NCI-H2171 treated with DMSO at 0.1 percent for 48 hours (cell line): Measurements from ENCODE around the gene CREB5.
A peak's percentile ranks its signal among the peaks of the same experiment; 100 is the strongest.
"Not testable (repeated sequence)": the region's sequence is repeated elsewhere in the genome, so short reads cannot be mapped to it uniquely, and the experiment has no call there.

ENCODE experiments used
- DNase-seq: peaks from one replicate; lab custom pipeline; 2025; lab: John Stamatoyannopoulos, UW

The CREB5 gene

GRCh38 chr7:28550580-28551186 is 138.4 kb downstream of the CREB5 start:
- DNase-seq, result peak; percentile 28

GRCh38 chr7:28551331-28551730 is 139.0 kb downstream of the CREB5 start:
- no peak for DNase-seq

GRCh38 chr7:28551766-28552165 is 139.4 kb downstream of the CREB5 start:
- not testable (repeated sequence) for DNase-seq

DNA sequence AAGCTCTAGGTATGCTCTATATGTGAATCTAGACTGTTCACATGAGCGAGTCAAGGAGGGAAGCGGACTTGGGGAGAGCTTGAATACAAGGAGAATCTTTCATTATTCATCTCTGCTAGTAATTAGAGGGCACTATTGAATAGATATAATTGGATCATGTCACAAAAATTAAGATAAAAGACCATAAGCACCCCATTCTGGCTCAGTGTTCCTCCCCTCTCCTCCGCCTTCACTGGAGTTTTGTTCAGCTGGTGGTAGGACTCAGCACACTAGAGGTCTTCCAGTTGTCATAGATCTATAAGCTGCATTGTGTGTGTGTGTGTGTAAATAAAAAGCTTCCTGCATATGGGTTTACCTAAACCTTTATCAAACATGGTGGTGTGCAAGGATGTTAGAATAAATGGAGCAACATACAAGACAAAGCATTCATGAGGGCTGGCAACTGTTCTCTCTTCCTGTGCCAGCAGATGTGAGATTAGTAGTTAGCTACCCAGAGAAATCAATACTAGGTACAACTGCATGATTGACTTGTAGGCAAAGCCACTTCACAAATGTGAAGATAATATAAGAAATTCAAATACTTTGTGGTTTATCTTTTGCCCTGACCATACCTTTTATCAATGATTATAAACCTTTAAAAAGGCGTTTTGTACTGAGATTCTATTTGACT is 142.6 kb downstream of the CREB5 start:
- DNase-seq, result no peak

GRCh38 chr7:28556025-28556424 is 143.7 kb downstream of the CREB5 start:
- no peak for DNase-seq

DNA sequence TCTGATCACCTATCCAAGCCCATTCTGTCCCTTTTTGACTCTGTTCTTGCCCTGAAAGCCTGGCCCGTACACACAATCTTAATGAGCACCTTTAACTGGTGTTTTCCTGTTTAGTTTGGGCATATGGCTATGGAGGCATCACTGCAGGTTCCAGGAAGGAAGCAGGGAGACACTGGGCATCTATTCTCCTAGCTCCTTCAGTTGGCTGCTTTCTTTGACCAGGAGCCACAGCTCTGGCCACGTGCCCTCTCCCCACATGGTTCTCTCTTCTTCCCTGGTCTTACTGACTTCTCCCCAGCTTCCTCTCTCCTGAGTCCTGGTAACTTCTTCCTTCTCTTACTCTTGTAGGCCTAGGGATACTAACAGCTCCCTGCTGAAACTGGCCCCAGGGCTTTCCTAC is 144.4 kb downstream of the CREB5 start:
- DNase-seq, result no peak

- DNase-seq, result no peak
Observed at GRCh38 chr7:28558236-28558635, 145.9 kb downstream of the CREB5 start.

- DNase-seq, result no peak
Observed at GRCh38 chr7:28560767-28561166, 148.4 kb downstream of the CREB5 start.

DNA sequence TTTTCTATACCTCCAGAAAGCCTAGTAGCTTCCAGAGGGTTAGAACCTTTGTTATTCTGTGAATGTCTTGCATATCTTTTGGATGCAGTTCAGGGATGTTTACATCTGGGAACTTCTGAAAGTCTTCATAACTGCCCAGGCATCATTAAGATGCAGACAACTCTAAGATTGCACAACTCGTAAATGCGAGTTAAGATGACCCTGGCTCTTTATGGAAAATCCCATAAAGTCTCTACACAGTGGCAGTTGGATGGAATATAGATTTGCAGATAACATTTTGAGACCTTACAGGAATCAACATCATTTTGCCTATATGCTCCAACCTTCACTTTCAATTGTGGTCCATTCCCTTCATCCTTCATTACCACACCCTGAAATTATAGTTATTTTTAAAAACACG is 151.7 kb downstream of the CREB5 start:
- DNase-seq, result no peak

- no peak for DNase-seq
Observed at GRCh38 chr7:28564755-28565374, 152.5 kb downstream of the CREB5 start.

DNA sequence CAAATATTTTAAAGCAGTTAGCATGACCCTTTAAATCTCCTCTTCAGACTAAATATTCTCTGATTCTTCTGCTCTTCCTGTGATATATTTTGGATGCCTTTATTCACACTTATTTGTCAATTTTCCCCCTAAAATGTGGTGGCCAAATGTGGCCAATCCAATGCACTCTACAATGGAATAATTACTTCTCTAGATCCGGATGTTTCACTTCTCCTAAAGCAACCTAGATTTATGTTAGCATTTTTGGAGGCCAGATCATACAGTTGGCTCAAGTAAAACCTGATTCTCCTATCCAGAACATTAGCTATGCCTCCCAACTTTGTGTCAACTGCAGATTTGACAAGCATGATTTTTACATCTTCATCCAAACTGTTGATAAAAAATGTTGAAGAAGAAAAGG is 153.7 kb downstream of the CREB5 start:
- DNase-seq, result no peak

- DNase-seq, result no peak
Observed at GRCh38 chr7:28570113-28570969, 158.0 kb downstream of the CREB5 start.

GRCh38 chr7:28570970-28571288 is 158.6 kb downstream of the CREB5 start:
- no peak for DNase-seq

DNA sequence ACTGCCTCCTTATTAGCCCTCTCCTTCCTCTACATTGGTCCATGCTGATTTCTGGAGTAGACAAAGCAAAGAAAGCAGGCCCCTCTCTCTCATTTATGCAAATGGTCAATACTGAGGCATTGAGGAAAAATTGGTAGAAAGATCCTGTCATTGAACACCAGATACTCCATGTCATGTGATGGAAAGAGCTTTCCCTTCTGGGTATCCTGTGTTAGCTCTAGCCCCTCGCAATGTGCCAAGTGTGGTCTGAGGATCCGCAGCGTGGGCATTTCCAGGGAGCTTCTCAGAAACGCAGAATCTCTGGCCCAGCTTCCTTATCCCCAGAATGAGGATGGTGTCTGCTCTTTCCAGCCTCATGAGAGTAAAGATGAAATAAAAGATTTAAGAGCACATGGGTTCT is 159.1 kb downstream of the CREB5 start:
- no peak for DNase-seq

DNA sequence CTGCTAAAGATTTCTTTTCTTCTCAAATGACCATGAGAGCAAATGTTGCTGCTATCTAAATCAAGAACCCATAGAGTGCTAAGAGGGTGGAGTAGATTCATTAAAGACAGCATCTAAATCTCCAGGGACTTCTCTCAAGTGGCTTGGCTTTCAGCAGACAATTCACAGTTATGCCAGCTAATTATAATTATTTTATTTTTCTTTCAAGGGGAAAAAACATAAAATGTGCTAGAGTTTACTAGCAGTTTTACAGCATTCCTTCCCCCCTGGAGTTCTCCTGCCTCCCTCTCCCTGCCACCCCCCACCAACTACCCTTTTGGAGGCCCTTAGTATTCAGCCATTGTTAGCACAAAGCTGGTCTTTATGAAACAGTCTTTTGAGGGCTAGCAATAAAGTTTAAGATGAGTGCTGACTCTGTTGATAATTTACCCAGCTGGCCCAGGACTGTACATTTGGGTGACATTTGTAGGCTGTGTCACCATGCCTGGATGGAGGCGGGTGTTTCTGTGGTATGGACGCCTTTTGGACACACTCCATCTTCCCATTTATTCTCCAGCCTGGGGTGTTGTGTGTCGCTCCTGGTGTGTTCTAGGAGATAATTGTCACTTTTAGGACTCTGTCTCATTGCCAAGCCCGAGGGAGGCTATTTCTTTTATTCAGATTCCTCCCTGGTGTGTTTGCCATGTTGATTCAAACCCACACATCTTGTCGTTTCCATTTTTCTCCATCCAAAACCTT is 160.2 kb downstream of the CREB5 start:
- peak; percentile 57 for DNase-seq

GRCh38 chr7:28573059-28573553 is 160.8 kb downstream of the CREB5 start:
- peak; percentile 86 for DNase-seq

DNA sequence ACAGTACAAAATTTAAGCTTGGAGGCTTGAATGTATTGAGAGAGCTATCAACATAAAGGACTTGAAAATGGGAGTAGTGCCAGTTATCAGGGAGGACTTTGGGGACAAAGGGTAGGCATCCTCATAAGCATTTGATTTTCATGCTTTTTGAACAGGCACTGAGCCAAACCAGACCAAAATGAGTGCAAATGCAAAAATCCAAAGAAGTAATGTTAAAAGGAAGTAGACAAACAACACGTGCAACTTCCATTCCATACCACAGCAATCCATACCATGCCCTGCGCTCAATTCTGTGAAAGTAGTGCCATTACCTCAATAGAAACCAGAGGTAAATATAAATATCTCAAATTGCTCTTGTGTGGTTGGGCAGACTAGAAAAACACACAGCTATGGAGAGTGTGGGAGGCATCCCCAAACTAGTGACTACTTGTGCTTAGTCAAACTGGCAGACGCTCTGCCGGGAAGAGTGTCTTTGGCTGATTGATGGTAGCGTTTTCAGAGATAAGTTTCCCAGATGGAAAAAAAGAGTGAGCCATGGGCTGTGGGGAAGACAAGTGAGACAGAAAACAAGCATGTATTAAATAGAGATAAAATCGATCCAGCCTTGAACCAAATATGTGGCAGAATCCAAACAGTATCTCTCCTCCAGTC is 161.5 kb downstream of the CREB5 start:
- DNase-seq, result peak; percentile 77

- no peak for DNase-seq
Observed at GRCh38 chr7:28575241-28575643, 162.9 kb downstream of the CREB5 start.

- DNase-seq, result no peak
Observed at GRCh38 chr7:28576656-28577055, 164.3 kb downstream of the CREB5 start.

DNA sequence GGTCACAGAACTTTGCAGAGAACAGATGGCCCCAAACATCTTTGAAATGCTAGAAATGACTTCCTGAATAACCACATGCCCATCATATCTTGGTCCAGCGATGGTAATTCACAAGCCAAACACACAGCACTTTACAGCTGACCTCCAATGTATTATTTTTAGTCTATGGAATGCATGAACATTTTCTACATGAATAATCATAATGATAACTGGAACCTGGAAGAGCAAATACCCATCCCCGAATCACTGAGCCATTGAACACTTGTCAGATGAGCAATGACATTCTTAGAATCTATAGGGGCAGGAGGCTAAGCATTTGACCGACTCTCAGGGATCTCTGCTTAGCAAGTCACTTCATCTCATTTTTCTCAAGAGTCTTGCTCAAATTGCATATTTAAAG is 167.3 kb downstream of the CREB5 start:
- no peak for DNase-seq

DNA sequence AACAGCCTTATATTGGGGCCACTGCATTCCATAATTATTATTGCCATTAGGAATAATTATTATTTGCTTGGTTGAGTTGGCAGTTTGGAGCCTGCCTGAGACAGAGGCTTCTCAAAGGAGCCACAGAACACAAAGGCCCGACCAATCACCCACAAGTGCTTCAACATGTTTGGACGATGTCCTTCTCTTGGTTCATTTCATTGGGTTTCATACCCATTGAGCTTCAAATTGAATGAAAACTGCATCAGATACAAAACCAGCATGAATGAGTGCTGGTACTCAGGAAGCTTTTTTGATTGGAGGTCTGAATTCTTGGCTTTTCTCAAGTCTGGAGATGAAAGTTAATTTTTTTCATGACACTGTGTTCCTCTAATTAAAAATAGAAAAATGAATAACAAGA is 168.3 kb downstream of the CREB5 start:
- peak; percentile 9 for DNase-seq
